Measurements from ENCODE around the gene MACO1. TPM values are rescaled to one million over a fixed set of nuclear protein-coding genes. Genes with fewer than 3 reads are reported as not detected.

The MACO1 gene
- total and polyA plus RNA-seq, 2 of the 13 experiments (the other 11 are each of a cell fraction or from before 2014, with no cell fraction given): 9.7 to 17.0 TPM

DNA sequence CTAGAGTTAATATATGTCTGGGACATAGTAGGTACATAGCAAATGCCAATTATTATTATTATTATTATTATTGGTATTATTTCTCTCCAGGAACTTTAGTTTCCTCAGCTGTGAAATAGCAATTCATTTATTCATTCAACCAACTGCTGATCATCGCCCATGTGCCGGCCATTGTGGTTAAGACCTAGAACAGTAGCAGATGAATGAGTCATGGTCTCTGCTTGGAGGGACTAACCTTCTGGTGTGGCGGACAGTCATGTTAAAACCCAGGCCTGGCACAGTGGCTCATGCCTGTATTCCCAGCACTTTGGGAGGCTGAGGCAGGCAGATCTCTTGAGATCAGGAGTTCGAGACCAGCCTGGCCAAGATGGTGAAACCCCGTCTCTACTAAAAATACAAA lies 88.9 kb downstream of the MACO1 start:
- no peak for TF ChIP-seq ZNF660 (CRISPR knock-in tag; IDR thresholded peaks at IDR 0.05; ENCODE audit: borderline replicate concordance, low read depth)
- no peak for TF ChIP-seq NCOA1 (CRISPR knock-in tag; IDR thresholded peaks at IDR 0.05)
- TF ChIP-seq, protein P1, sequence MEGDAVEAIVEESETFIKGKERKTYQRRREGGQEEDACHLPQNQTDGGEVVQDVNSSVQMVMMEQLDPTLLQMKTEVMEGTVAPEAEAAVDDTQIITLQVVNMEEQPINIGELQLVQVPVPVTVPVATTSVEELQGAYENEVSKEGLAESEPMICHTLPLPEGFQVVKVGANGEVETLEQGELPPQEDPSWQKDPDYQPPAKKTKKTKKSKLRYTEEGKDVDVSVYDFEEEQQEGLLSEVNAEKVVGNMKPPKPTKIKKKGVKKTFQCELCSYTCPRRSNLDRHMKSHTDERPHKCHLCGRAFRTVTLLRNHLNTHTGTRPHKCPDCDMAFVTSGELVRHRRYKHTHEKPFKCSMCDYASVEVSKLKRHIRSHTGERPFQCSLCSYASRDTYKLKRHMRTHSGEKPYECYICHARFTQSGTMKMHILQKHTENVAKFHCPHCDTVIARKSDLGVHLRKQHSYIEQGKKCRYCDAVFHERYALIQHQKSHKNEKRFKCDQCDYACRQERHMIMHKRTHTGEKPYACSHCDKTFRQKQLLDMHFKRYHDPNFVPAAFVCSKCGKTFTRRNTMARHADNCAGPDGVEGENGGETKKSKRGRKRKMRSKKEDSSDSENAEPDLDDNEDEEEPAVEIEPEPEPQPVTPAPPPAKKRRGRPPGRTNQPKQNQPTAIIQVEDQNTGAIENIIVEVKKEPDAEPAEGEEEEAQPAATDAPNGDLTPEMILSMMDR (CRISPR knock-in tag; IDR thresholded peaks at IDR 0.05): no peak
- TF ChIP-seq ZNF7 (CRISPR knock-in tag; IDR thresholded peaks at IDR 0.05): no peak
- no peak for TF ChIP-seq PHF21A (CRISPR knock-in tag; IDR thresholded peaks at IDR 0.05)
- Histone ChIP-seq H3K27ac (ENCODE audit: extremely low read length, insufficient read depth, low read length) (no peak overlapping the region), H3K4me2 (ENCODE audit: low read depth, low read length) (no peak overlapping the region), H2AFZ (ENCODE audit: low read length) (no peak overlapping the region), H3K36me3 (replicated peaks in 1 of 2; ENCODE audit: control insufficient read depth in 1 of 2, insufficient read depth in 2 of 2, low read length in 2 of 2) (no peaks in the 10 kb centered on the region), H3K4me3 (replicated peaks in 1 of 3; ENCODE audit: insufficient read depth in 1 of 3, low read depth in 2 of 3, low read length in 3 of 3) (no peak overlapping the region), H3K9me3 (ENCODE audit: low read length) (no peaks in the 10 kb centered on the region), H4K20me1 (ENCODE audit: insufficient read depth, low read length) (no peaks in the 10 kb centered on the region), H3K4me1 (ENCODE audit: insufficient read depth, low read length) (peaks cover 7% of the 10 kb centered on the region), H3K27me3 (ENCODE audit: control insufficient read depth in 1 of 2, insufficient read depth in 2 of 2, low read length in 2 of 2) (peaks cover 0 to 1% of the 10 kb centered on the region in 2 experiments; a peak in 2 of 5 replicates), H3K79me2 (ENCODE audit: insufficient read depth, low read length) (no peaks in the 10 kb centered on the region), H3K9ac (ENCODE audit: insufficient read depth, low read depth, low read length) (no peak overlapping the region)
- 32% methylated on average over 5 of the region's 5 CpGs for WGBS (ENCODE audit: low lambda C conversion rate)
- intact Hi-C loops (cut with micrococcal nuclease; ENCODE audit: unreplicated experiment): no loop called here
- ATAC-seq (no peak), DNase-seq (ENCODE audit: low spot score) (no peak), FAIRE-seq (no peak)
- in situ Hi-C loops (cut with HindIII; ENCODE audit: extremely low pct_ligation_motif_present, low pct_unique_long_range_greater_than_20kb): loop anchor here (25.0 kb wide), 1 partner anchor 107 kb away; the partner anchor contains the start of gene RHCE
- BruUV-seq (replicated peaks): no TSS peak
- CTCF ChIA-PET (ENCODE audit: low intra/inter-chr PET ratio, low total read pairs): interaction anchor here (1.2 kb wide), 1 partner anchor 33 kb away, joined by 4 read pairs; no protein-coding TSS in a partner anchor
- POLR2A ChIA-PET: no interaction called here

DNA sequence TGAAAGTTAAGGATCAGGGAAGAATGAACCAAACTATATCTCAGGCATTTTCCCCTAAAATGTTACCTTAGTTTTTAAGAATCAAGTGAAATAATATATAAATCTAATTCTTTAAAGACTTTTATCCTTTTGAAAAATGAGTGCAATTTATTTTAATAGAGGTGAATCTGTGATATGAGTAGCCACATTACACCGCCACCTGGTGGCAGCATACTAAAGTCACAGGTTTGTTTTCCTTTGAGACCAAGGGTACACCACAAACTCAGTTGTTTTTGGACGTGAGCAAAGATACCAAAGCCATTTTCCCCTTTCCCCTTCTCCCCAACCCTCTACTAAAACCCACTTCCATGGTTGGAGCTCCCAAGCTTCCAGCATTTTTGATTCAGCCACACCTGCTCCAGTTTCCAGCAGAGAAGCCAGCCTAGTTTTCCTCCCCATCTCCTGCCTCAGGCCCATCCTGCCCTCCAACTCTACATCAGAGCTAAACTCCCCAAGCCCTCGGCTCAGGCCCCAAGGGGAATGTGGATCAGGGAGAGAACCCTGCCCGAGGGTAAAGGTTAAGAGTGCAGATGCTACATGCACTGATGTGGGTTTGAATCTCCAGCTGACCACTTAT lies 89.9 kb downstream of the MACO1 start:
- FAIRE-seq (peak; percentile 60), DNase-seq (ENCODE audit: low spot score) (peak; percentile 33), ATAC-seq (no peak)
- Histone ChIP-seq H2AFZ (ENCODE audit: low read length) (no peak overlapping the region), H3K27me3 (ENCODE audit: control insufficient read depth in 1 of 2, insufficient read depth in 2 of 2, low read length in 2 of 2) (peaks cover 0 to 1% of the 10 kb centered on the region in 2 experiments; a peak in 2 of 5 replicates), H3K4me3 (replicated peaks in 1 of 3; ENCODE audit: insufficient read depth in 1 of 3, low read depth in 2 of 3, low read length in 3 of 3) (no peak overlapping the region), H3K27ac (ENCODE audit: extremely low read length, insufficient read depth, low read length) (no peak overlapping the region), H3K4me2 (ENCODE audit: low read depth, low read length) (no peak overlapping the region), H3K9me3 (ENCODE audit: low read length) (no peaks in the 10 kb centered on the region), H3K36me3 (replicated peaks in 1 of 2; ENCODE audit: control insufficient read depth in 1 of 2, insufficient read depth in 2 of 2, low read length in 2 of 2) (no peaks in the 10 kb centered on the region), H3K9ac (ENCODE audit: insufficient read depth, low read depth, low read length) (no peak overlapping the region), H4K20me1 (ENCODE audit: insufficient read depth, low read length) (no peaks in the 10 kb centered on the region), H3K4me1 (ENCODE audit: insufficient read depth, low read length) (peaks cover 15% of the 10 kb centered on the region), H3K79me2 (ENCODE audit: insufficient read depth, low read length) (no peaks in the 10 kb centered on the region)
- intact Hi-C loops (cut with micrococcal nuclease; ENCODE audit: unreplicated experiment): no loop called here
- BruUV-seq (replicated peaks): no TSS peak
- WGBS (ENCODE audit: low lambda C conversion rate): 0% methylated on average over 4 of the region's 4 CpGs
- CTCF ChIA-PET (ENCODE audit: low intra/inter-chr PET ratio, low total read pairs): interaction anchor here (1.0 to 1.2 kb wide), 2 partner anchors 17 to 34 kb away, joined by 4 read pairs; no protein-coding TSS in a partner anchor
- in situ Hi-C loops (cut with HindIII; ENCODE audit: extremely low pct_ligation_motif_present, low pct_unique_long_range_greater_than_20kb): loop anchor here (25.0 kb wide), 1 partner anchor 108 kb away; the partner anchor contains the start of gene RHCE
- POLR2A ChIA-PET: no interaction called here
- TF ChIP-seq STAG1 (CRISPR knock-in tag; IDR thresholded peaks at IDR 0.05): peak; percentile 49
- TF ChIP-seq SMC3 (IDR thresholded peaks at IDR 0.05; ENCODE audit: low read length): peak; percentile 63; the same call in 1 of the 2 replicates
- no peak for TF ChIP-seq EEA1 (CRISPR knock-in tag; IDR thresholded peaks at IDR 0.05; ENCODE audit: borderline replicate concordance)
- no peak for TF ChIP-seq ZFP82 (CRISPR knock-in tag; IDR thresholded peaks at IDR 0.05; ENCODE audit: borderline replicate concordance)
- TF ChIP-seq RBM39 (IDR thresholded peaks at IDR 0.05; ENCODE audit: low read depth, low read length, poor library complexity, severe bottlenecking): no peak
- TF ChIP-seq, protein P1 (CRISPR knock-in tag; IDR thresholded peaks at IDR 0.05): peak; percentile 73
- no peak for TF ChIP-seq KAT7 (CRISPR knock-in tag; IDR thresholded peaks at IDR 0.05; ENCODE audit: borderline replicate concordance)
- TF ChIP-seq RXRB (CRISPR knock-in tag; IDR thresholded peaks at IDR 0.05; ENCODE audit: borderline replicate concordance): no peak

All from HepG2 (cell line).